Lower leg skin (tissue), 4 donors: ENCODE results near the gene ICAM5. TPM values are rescaled to one million over a fixed set of nuclear protein-coding genes. Genes with fewer than 3 reads are reported as not detected.
A peak's percentile ranks its signal among the peaks of the same experiment; 100 is the strongest.

Experiments used
- DNase-seq, 2 donors: peaks; one replicate each; pipeline ENCODE4 v3.0.0-alpha.2; 2019; ENCODE audit warnings: low spot score in 2 of 2
- H3K4me3 ChIP-seq: fragments of 200-600 bp; sonication (generic); 2 replicates; pipeline ENCODE4 v1.5.1; 2017; ENCODE audit warnings: mild to moderate bottlenecking, low read depth; ENCODE audit not compliant: poor library complexity, severe bottlenecking
- POLR2A ChIP-seq, 2 donors: fragments of 450-650 bp; IDR thresholded peaks; one replicate each; pipeline ENCODE4 v1.6.1; 2016 to 2017; ENCODE audit warnings: antibody characterized with exemption in 2 of 2, mild to moderate bottlenecking in 1 of 2, moderate library complexity in 1 of 2
- WGBS, 2 donors: methylation state at CpG; one replicate each; pipeline ENCODE4 v1.1.5; 2018; 5-methylcytosine and 5-hydroxymethylcytosine counted together
- intact Hi-C: fragments of 100-400 bp; cut with DNase I; formaldehyde crosslinking; loops from one replicate; pipeline ENCODE4 v1.15.0; 2023; ENCODE audit warnings: low total_unique reads
- total RNA-seq, 4 donors: library from RNA; depleted of rRNA; stranded (reverse); fragments of >200 nt; gene quantifications; one replicate each; pipeline ENCODE4 v1.1.0, GENCODE V29; 2016
- TF ChIP-seq, protein P1 (sequence below), 3 donors: fragments of 450-650 bp; IDR thresholded peaks; one replicate each; pipeline ENCODE4 v1.5.1; 2016; ENCODE audit warnings: antibody characterized with exemption in 3 of 3, mild to moderate bottlenecking in 3 of 3, moderate library complexity in 2 of 3

Gene ICAM5
- total RNA-seq, 4 donors from 2014 or later: 0.13 to 0.20 TPM; not detected in 2

DNA sequence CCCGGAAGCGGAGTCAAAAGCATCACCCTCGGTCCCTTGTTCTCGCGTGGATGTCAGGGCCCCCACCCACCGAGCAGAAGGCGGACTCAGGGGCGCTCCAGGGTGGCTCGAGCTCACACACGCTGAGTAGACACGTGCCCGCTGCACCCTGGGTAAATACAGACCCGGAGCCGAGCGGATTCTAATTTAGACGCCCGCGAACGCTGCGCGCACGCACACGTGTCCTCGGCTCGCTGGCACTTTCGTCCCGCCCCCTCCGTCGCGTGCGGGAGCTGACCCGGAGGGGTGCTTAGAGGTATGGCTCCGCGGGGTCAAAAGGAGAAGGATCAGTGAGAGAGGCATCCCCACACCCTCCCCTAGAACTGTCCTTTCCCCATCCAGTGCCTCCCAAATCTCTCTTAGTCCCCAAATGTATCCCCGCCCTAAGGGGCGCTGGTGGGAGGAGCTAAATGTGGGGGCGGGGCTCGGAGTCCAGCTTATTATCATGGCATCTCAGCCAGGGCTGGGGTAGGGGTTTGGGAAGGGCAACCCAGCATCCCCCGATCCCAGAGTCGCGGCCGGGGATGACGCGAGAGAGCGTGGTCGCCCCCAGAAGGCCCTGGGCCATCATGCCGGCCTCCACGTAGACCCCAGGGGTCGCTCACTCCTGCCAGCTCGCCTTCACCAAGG is 451 bp upstream of the ICAM5 start:
- DNase-seq: peak in 1 of 2 donors; percentile 86
- H3K4me3 ChIP-seq: no peak overlapping the region
- TF ChIP-seq POLR2A (IDR thresholded peaks at IDR 0.05): no peak
- TF ChIP-seq, protein P1, sequence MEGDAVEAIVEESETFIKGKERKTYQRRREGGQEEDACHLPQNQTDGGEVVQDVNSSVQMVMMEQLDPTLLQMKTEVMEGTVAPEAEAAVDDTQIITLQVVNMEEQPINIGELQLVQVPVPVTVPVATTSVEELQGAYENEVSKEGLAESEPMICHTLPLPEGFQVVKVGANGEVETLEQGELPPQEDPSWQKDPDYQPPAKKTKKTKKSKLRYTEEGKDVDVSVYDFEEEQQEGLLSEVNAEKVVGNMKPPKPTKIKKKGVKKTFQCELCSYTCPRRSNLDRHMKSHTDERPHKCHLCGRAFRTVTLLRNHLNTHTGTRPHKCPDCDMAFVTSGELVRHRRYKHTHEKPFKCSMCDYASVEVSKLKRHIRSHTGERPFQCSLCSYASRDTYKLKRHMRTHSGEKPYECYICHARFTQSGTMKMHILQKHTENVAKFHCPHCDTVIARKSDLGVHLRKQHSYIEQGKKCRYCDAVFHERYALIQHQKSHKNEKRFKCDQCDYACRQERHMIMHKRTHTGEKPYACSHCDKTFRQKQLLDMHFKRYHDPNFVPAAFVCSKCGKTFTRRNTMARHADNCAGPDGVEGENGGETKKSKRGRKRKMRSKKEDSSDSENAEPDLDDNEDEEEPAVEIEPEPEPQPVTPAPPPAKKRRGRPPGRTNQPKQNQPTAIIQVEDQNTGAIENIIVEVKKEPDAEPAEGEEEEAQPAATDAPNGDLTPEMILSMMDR (IDR thresholded peaks at IDR 0.05): no peak
- WGBS, 2 donors: 0 to 2% methylated on average over 43 to 50 of the region's 50 CpGs
- intact Hi-C loops: no loop called here

DNA sequence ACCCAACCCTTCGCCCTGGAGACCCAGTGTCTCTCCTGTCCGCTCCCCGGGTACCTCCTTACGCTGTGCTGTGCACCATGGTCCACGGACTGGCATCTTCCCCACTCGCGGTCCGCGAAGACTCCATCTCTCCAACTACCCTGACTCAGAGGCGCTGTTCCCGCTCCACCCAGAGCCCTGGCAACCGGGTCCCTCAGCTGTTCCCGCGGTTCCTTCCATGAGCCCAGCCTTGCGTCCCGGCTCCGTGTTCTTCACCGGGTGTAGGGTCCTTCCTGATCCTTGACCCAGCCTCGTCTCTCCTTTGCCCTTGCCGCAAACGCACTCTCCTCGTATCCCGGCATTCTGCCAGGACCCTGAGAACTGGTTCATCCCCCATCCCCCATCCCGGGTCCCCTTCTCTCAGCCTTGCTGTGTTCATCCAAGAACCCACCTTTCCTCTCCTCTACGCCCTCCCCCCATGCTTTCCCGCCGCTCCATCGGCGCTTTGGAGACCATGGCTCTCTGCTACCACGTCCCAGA is 664 bp downstream of the ICAM5 start:
- TF ChIP-seq POLR2A (IDR thresholded peaks at IDR 0.05): no peak
- TF ChIP-seq, protein P1 (IDR thresholded peaks at IDR 0.05): no peak
- DNase-seq: no peak
- 0% methylated on average over 30 of the region's 30 CpGs for WGBS, 2 donors
- no peak overlapping the region for H3K4me3 ChIP-seq
- intact Hi-C loops: no loop called here

DNA sequence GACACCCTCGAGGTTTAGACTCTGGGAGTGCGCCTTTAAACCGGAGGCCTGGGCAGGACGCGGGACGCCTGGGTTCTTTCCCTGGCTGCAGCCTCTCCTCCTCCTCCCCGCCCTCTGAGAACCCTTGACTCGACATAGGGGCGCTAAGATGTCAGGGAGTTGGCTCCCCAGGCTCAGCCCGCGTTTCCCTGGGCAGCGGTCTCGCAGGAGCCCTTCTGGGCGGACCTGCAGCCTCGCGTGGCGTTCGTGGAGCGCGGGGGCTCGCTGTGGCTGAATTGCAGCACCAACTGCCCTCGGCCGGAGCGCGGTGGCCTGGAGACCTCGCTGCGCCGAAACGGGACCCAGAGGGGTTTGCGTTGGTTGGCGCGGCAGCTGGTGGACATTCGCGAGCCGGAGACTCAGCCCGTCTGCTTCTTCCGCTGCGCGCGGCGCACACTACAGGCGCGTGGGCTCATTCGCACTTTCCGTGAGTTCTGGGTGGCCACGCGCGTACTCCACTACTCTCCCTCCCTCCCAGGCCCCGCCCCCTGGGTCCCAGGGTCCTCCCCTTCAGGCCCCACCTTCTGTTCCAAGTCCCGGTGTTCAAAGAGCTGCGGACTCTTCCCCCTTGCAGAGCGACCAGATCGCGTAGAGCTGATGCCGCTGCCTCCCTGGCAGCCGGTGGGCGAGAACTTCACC is 1.3 kb downstream of the ICAM5 start:
- TF ChIP-seq, protein P1 (IDR thresholded peaks at IDR 0.05): no peak
- no peak for TF ChIP-seq POLR2A (IDR thresholded peaks at IDR 0.05)
- WGBS, 2 donors: 0% methylated on average over 24 to 31 of the region's 57 CpGs
- peak in 1 of 2 donors; percentile 94 for DNase-seq
- H3K4me3 ChIP-seq: no peak overlapping the region
- intact Hi-C loops: no loop called here

DNA sequence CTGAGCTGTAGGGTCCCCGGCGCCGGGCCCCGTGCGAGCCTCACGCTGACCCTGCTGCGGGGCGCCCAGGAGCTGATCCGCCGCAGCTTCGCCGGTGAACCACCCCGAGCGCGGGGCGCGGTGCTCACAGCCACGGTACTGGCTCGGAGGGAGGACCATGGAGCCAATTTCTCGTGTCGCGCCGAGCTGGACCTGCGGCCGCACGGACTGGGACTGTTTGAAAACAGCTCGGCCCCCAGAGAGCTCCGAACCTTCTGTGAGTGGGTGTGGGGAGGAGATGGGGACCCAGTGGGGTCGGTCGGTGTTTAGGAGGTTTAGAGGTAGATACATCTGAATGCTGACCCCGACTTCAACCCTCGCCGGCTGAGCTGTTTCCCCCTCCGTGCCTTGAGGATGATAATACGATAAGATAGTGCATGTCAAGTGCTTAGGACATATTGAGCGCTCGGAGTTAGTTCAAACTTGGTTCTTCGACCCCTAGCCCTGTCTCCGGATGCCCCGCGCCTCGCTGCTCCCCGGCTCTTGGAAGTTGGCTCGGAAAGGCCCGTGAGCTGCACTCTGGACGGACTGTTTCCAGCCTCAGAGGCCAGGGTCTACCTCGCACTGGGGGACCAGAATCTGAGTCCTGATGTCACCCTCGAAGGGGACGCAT is 1.9 kb downstream of the ICAM5 start:
- WGBS, 2 donors: 2 to 4% methylated on average over 28 to 46 of the region's 49 CpGs
- peak in 1 of 2 donors; percentile 85 for DNase-seq
- H3K4me3 ChIP-seq: peak overlapping the region; percentile 1
- no peak for TF ChIP-seq POLR2A (IDR thresholded peaks at IDR 0.05)
- intact Hi-C loops: no loop called here

DNA sequence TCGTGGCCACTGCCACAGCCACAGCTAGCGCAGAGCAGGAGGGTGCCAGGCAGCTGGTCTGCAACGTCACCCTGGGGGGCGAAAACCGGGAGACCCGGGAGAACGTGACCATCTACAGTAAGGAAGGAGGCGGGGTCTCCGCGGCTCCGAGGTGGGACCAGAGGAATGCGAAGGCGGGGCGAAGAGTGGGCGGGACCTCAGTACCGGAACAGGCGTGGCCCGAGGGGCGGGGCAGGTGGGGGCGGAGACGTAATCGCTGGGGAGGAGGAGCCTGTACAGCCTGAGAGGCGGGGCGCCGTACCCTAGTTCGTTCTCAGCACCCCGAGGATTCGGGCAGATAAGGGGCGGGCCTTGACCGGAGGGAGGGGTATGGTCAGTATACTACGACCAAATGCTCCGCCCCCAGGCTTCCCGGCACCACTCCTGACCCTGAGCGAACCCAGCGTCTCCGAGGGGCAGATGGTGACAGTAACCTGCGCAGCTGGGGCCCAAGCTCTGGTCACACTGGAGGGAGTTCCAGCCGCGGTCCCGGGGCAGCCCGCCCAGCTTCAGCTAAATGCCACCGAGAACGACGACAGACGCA is 2.5 kb downstream of the ICAM5 start:
- peak overlapping the region; percentile 1 for H3K4me3 ChIP-seq
- TF ChIP-seq, protein P1 (IDR thresholded peaks at IDR 0.05): no peak
- TF ChIP-seq POLR2A (IDR thresholded peaks at IDR 0.05): no peak
- 1 to 2% methylated on average over 38 to 42 of the region's 45 CpGs for WGBS, 2 donors
- peak; percentile 76 to 96 for DNase-seq
- intact Hi-C loops: no loop called here
